GM12878 (cell line): Measurements from ENCODE around the gene CYSLTR2.

ENCODE experiments used
- CTCF ChIP-seq, 3 experiments: IDR thresholded peaks in 2 of 3; conservative IDR thresholded peaks in 1 of 3; 2 replicates each; pipeline ENCODE4 v1.5.1; 2011; ENCODE audit warnings: low read depth in 3 of 3, low read length in 3 of 3, mild to moderate bottlenecking in 3 of 3, control low read depth in 2 of 3, moderate library complexity in 2 of 3, inconsistent platforms in 1 of 3, mixed read lengths in 1 of 3; ENCODE audit not compliant: control insufficient read depth in 2 of 3, insufficient read depth in 1 of 3; ENCODE audit errors: extremely low read depth in 1 of 3
- GABPA ChIP-seq: IDR thresholded peaks from 2 replicates; pipeline ENCODE4 v1.6.1; 2014; ENCODE audit warnings: antibody characterized with exemption, low read depth, mild to moderate bottlenecking, inconsistent platforms
- GATAD2B ChIP-seq: fragments of 450-650 bp; conservative IDR thresholded peaks from 2 replicates; pipeline ENCODE4 v1.6.1; 2017; ENCODE audit warnings: low read depth, mild to moderate bottlenecking, moderate library complexity
- HDAC6 ChIP-seq: fragments of 200-600 bp; sonication (generic); IDR thresholded peaks from one replicate; pipeline ENCODE4 v1.8.0; 2017; ENCODE audit warnings: antibody characterized with exemption; ENCODE audit not compliant: unreplicated experiment
- NFXL1 ChIP-seq: fragments of 450-650 bp; IDR thresholded peaks from 2 replicates; pipeline ENCODE4 v1.6.1; 2017; ENCODE audit warnings: antibody characterized with exemption, mild to moderate bottlenecking, borderline replicate concordance
- SP1 ChIP-seq: IDR thresholded peaks from one replicate; pipeline ENCODE4 v1.6.1; 2011; ENCODE audit warnings: low read depth, low read length
- SRF ChIP-seq, 2 experiments: IDR thresholded peaks; 2 replicates each; pipeline ENCODE4 v1.6.1; 2011; ENCODE audit warnings: low read depth in 2 of 2, low read length in 2 of 2, mild to moderate bottlenecking in 1 of 2, moderate library complexity in 1 of 2
- TAF1 ChIP-seq: IDR thresholded peaks from 2 replicates; pipeline ENCODE4 v1.6.1; 2011; ENCODE audit warnings: mild to moderate bottlenecking, low read depth, low read length, borderline replicate concordance
- ZNF274 ChIP-seq: IDR thresholded peaks from one replicate; pipeline ENCODE4 v1.8.0; 2011; ENCODE audit not compliant: insufficient read length, insufficient read depth

- no peak for TF ChIP-seq ZNF274
- TF ChIP-seq GATAD2B: no peak
- TF ChIP-seq GABPA: no peak
- no peak for TF ChIP-seq TAF1
- no peak for TF ChIP-seq HDAC6
- no peak for TF ChIP-seq SRF (IDR thresholded peaks at IDR 0.05; ENCODE audit: low read depth in 2 of 2, low read length in 2 of 2)
- TF ChIP-seq NFXL1: no peak
- no peak for TF ChIP-seq SP1
- no peak for TF ChIP-seq CTCF (IDR thresholded peaks at IDR 0.05 in 2 of 3, conservative IDR thresholded peaks at IDR 0.05 in 1 of 3; ENCODE audit: control insufficient read depth in 2 of 3, extremely low read depth in 1 of 3, insufficient read depth in 1 of 3, low read depth in 3 of 3, low read length in 3 of 3)
Observed at GRCh38 chr13:48682436-48682835, 28.7 kb downstream of the CYSLTR2 start.
